ENCODE measurements around the gene PFAS. TPM values are rescaled to one million over a fixed set of nuclear protein-coding genes. Genes with fewer than 3 reads are reported as not detected.

The PFAS gene
- total RNA-seq, 2 experiments from 2014 or later = 102 to 105 TPM

DNA sequence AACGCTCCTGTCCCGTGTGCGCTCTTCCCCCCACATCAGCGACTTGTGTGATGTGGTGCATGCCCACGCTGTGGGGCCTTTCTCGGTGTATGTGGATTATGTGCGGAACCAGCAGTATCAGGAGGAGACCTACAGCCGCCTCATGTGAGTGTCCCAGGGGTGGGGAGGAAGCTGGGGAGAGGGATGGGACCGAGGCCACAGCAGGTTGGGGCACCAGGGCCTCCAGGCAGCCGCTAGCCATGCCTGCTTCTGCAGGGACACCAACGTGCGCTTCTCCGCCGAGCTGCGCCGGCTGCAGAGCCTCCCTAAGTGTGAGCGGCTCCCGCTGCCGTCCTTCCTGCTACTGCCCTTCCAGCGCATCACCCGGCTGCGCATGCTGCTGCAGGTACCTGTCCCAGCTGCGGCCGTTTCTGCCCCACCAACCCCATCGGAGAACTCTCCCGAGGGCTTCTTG lies 66.7 kb downstream of the PFAS start:
- Mint-ChIP-seq H3K27ac (no peak overlapping the region), H3K27me3 (peaks cover 18% of the 10 kb centered on the region), H3K4me1 (ENCODE audit: low read depth) (no peaks in the 10 kb centered on the region), H3K9me3 (no peaks in the 10 kb centered on the region), H3K4me3 (no peak overlapping the region), H3K36me3 (no peaks in the 10 kb centered on the region)
- CTCF ChIA-PET = no interaction called here
- POLR2A ChIA-PET = no interaction called here
- no peak for DNase-seq
- intact Hi-C loops (cut with micrococcal nuclease) = no loop called here

DNA sequence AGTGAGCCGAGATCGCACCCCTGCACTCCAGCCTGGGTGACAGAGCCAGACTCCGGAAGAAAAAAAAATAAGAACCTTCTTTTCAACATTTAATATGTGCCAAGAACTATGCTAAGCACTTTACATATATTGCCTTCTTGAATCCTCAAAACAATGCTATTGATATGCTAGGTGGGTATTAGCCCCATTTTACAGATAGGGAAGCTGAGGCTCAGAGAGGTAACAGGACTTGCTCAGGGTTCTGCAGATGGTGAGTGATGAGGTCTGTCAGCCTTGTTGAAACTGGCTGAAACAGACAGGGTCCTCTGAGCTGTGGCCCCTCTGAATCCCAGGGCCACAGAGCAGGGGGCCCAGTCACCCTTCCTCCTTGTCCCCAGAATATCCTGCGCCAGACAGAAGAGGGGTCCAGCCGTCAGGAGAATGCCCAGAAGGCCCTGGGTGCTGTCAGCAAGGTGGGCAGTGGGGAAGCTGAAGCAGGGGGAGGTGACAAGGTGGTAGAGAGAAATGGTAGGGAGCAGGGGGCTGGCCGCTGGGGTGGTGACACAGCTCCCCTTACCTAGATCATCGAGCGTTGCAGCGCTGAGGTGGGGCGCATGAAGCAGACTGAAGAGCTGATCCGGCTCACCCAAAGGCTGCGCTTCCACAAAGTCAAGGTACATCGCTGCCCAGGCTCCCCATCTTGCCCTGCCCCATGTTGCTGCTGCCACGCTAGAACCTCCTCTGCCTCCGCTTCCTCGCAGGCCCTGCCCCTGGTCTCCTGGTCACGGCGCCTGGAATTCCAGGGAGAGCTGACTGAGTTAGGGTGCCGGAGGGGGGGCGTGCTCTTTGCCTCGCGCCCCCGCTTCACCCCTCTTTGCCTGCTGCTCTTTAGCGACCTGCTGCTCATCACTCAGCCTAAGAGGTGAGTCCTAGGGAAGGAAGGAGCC lies 69.2 kb downstream of the PFAS start:
- intact Hi-C loops (cut with micrococcal nuclease) = no loop called here
- ChIA-PET CTCF (interaction anchor here (0.8 kb wide), 1 partner anchor 17 kb away, joined by 3 read pairs; no protein-coding TSS in a partner anchor), POLR2A (no interaction called here)
- no peak for DNase-seq
- Mint-ChIP-seq H3K4me1 (ENCODE audit: low read depth) (no peaks in the 10 kb centered on the region), H3K36me3 (no peaks in the 10 kb centered on the region), H3K27ac (no peak overlapping the region), H3K27me3 (peaks cover 15% of the 10 kb centered on the region), H3K4me3 (no peak overlapping the region), H3K9me3 (no peaks in the 10 kb centered on the region)

Other genes starting within 250 kb of the PFAS start
- not detected for gene GUCY2D, start 246.7 kb upstream of the PFAS start, total RNA-seq
- not detected for gene ALOX15B, start 210.2 kb upstream of the PFAS start, total RNA-seq
- 1 to 10 TPM; 2.1 to 2.3 TPM for gene ALOX12B, start 161.6 kb upstream of the PFAS start, total RNA-seq
- gene ALOXE3, start 130.8 kb upstream of the PFAS start, total RNA-seq = under 1 TPM; 0.12 TPM
- 1 to 10 TPM; 2.5 to 2.8 TPM for gene HES7, start 125.2 kb upstream of the PFAS start, total RNA-seq
- 10 to 100 TPM; 48.9 to 56.3 TPM for gene PER1, start 96.9 kb upstream of the PFAS start, total RNA-seq
- 10 to 100 TPM; 30.1 to 30.4 TPM for gene VAMP2, start 86.3 kb upstream of the PFAS start, total RNA-seq
- 10 to 100 TPM; 32.6 to 35.3 TPM for gene TMEM107, start 72.9 kb upstream of the PFAS start, total RNA-seq
- gene BORCS6, start 59.1 kb upstream of the PFAS start, total RNA-seq = 1 to 10 TPM; 7.9 to 8.3 TPM
- 100 to 1,000 TPM; 184 TPM for gene AURKB, start 38.7 kb upstream of the PFAS start, total RNA-seq
- gene CTC1, start 1.2 kb upstream of the PFAS start, total RNA-seq = 10 to 100 TPM; 64.7 to 79.2 TPM
- 10 to 100 TPM; 41.7 to 45.5 TPM for gene RANGRF, start 39.4 kb downstream of the PFAS start, total RNA-seq
- 1 to 10 TPM; 3.4 to 3.9 TPM for gene SLC25A35, start 46.1 kb downstream of the PFAS start, total RNA-seq
- gene ARHGEF15, start 61.0 kb downstream of the PFAS start, total RNA-seq = not detected
- gene ODF4, start 90.6 kb downstream of the PFAS start, total RNA-seq = not detected
- 1,000 to 10,000 TPM; 2,959 to 2,997 TPM for gene RPL26, start 133.9 kb downstream of the PFAS start, total RNA-seq
- gene RNF222, start 148.5 kb downstream of the PFAS start, total RNA-seq = not detected
- gene NDEL1, start 186.6 kb downstream of the PFAS start, total RNA-seq = 10 to 100 TPM; 58.0 to 62.8 TPM

All from activated CD4-positive, alpha-beta memory T cell treated with anti-CD3 and anti-CD28 coated beads for 36 hours (primary cell).